ENCODE measurements around the gene PMEPA1.

Gene PMEPA1

DNA sequence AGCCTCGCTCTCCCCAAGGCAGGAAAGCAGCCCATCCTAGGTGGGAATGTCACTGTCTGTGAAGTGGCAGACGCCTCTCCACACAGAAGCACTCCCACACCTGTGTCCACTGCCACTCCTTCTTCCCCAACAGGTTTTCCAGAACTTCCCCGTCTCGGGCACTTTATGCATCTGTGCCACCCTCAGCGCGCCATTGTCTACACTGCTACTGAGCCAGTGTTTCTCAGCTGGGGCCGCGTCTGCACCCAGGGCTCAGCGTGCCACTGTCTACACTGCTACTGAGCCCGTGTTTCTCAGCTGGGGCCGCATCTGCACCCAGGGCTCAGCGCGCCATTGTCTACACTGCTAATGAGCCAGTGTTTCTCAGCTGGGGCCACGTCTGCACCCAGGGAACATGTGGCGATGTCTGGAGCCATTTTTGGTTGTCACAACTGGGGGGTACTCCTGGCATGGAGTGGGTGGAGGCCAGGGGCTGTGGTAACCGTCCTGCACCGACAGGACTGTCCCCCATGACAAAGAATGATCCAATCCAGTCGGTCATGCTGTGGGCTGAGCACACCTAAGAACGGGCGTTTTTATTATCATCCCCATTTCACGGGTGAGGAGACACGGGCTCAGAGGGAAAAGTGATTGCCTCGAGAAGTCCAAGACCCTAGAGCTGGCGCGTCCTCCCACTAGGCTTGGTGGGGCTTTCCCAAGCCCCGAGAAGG lies 47.9 kb downstream of the PMEPA1 start:
- no peak for DNase-seq (ENCODE audit: low spot score)

- no peak for DNase-seq (ENCODE audit: low spot score)
These were observed 48.7 kb downstream of the PMEPA1 start for GRCh38 chr20:57660922-57661745.

DNA sequence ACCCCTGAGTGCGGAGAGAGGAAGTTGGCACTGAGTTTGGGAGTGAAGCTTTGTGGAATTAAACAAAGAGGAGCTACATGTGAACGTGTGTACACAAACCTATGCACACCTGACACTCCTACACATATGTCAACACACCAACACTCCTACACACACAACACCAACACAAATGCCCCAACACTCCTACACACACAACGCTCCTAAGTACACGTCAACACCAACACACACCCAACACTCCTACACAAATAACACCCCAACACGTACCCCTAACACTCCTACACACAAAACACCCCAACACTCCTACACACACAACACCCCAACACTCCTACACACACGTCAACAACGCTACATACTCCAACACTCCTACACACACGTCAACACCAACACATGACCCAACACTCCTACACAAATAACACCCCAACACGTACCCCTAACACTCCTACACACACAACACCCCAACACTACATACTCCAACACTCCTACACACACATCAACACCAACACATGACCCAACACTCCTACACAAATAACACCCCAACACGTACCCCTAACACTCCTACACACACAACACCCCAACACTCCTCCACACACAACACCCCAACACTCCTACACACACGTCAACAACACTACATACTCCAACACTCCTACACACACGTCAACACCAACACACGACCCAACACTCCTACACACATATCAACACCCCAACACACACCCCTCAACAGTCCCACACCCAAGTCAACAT lies 49.5 kb downstream of the PMEPA1 start:
- no peak for DNase-seq (ENCODE audit: low spot score)

DNA sequence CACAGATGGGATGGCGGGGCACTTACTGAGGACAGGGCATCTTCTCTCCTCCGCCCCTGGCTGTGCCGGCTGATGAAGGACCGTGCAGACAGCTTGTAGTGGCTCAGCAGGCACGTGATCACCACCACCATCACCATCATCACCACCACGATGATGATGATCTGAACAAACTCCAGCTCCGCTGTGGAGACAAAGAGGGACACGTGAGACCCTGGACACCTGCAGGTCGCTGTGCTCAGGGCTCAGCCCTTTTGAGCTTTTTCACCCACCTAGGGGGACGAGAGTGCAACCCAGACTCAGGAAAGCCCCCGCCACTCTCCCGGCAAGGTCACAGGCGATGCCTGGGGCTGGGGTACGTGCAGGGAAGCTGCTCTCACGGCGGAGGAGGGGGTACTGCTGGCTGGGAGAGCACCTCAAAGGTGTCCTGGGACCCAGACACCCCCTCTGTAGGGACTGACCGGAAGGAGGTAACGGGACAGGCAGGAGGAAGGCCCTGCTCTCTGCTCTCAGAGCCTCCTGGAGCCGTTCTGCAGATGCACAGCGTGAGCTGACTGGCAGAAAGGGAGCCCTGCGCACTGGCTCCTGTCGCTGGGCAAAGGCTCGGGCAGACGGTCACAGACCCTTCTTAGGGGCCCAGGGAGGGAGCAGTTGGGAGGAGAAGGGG lies 50.2 kb downstream of the PMEPA1 start:
- DNase-seq (ENCODE audit: low spot score): no peak

- DNase-seq (ENCODE audit: low spot score): no peak
These were observed 50.8 kb downstream of the PMEPA1 start for GRCh38 chr20:57658833-57659516.

DNA sequence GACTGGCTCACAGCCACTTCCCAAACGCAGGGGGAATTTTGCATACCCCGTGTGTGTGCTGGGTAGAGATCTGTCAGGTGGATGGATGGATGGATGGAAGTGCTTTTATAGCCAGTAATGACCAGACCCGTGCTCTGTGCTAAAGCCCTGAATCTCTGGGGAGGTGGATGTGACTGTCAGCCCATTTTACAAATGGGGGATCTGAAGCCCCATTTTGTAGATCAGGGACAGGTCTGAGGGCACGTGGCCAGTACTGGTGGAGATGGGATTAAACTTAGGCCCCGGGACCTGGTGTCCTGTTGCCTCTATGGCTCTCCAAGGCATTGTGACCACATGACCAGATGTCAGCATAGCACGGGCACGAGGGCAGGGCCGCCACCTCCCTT lies 51.4 kb downstream of the PMEPA1 start:
- no peak for DNase-seq (ENCODE audit: low spot score)

DNA sequence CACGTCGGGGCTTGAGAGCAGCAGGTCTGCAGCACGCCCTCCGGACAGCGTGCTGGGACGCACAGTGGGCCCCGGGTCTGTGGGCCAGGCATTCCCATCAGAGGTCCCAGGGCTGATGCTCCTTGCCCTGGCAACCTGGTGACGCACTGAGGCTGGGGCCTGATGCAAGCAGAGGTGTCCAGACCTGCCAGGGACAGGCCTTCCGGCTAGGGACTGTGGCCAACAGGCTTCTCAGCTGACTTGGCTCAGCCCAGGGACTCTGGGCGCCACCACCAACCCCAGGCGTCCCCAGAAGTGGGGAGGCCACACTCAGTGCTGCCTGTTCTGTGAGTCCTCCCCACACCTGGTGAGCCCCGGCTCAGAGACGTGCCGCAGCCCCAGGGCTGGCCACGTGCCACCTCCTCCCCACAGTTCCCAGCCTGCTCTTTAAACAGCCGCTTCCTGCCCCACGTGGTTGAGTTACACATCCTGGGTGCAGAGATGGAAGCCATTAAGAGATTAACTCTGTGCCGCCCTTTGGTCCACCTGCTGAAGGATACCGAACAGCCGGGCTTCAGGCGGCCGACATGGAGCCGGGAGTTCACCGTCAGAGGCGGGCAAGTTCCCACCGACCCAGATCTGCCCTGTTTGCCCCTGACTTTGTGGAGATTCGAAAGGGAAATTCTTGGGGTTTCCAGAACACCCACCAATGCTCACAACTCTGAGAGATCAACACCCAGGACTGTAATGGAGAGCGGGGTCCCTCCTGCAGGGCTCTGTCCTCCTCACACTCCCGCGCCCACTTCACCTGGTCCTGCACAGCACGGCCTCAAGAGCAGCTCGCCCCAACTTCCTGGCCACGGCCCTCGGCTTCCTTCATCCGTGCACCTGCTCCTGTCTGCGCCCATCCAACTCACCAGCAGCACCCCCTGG lies 52.0 kb downstream of the PMEPA1 start:
- no peak for DNase-seq (ENCODE audit: low spot score)

GRCh38 chr20:57656821-57657534 lies 52.8 kb downstream of the PMEPA1 start:
- no peak for DNase-seq (ENCODE audit: low spot score)

GRCh38 chr20:57656252-57656820 lies 53.5 kb downstream of the PMEPA1 start:
- DNase-seq (ENCODE audit: low spot score): peak; percentile 3

DNA sequence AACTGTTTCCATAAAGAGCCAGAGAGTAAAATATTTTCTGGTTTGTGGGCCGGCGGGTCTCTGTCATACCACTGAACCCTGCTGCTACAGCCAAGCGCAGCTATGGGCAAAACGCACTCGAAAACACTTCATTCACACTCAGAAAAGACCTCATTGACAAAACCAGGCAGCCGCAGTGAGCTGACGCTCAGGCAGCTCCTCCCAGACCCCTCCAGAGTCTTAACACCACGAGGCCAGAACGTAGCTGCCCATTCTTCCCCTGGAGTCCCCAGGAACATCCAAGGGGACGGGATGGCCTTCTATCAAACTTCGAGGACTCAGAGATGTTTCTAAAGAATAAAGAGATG lies 54.0 kb downstream of the PMEPA1 start:
- peak; percentile 7 for DNase-seq (ENCODE audit: low spot score)

DNA sequence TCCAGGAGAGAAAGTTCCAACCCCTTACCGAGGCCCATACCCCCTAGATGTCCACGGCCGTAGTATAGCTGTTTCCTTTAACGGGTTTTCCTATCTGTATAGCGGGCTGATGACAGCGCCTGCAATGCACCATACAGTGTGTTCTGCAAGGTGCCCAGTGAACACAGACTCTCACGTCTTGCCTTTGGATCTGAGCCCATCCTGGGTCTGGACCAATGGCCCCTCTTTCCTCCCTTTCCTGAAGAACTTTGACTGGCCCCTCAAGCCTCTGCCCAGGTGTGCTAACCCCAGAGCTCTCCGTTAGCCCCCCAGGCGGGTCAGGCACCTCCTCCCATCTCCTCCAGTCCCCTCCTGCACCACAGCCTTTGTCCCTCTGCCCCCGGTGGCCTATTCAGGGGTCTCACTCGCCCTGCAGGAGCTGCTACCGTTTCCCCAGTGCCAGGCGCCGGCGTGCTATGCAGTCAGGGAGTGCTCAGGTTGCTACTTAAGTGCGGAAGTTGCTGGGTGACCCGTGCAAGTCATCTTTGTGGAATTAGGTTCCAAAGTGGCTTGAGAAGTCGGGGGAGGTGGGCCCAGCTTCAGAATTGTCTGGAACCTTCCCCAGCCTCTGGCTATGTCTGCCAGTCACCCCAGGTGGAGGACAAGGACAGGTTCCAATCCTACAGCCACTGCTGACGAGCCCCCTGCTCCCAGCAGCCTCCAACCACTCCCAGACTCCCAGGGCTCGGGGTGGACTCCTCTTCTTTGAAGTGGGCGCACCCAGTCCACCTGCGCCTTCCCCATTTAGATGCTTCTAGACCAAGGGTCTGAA lies 54.6 kb downstream of the PMEPA1 start:
- peak; percentile 7 for DNase-seq (ENCODE audit: low spot score)

- peak; percentile 89 for DNase-seq (ENCODE audit: low spot score)
These were observed 55.3 kb downstream of the PMEPA1 start for GRCh38 chr20:57654363-57654997.

- DNase-seq (ENCODE audit: low spot score): peak; percentile 15
These were observed 55.9 kb downstream of the PMEPA1 start for GRCh38 chr20:57653910-57654309.

DNA sequence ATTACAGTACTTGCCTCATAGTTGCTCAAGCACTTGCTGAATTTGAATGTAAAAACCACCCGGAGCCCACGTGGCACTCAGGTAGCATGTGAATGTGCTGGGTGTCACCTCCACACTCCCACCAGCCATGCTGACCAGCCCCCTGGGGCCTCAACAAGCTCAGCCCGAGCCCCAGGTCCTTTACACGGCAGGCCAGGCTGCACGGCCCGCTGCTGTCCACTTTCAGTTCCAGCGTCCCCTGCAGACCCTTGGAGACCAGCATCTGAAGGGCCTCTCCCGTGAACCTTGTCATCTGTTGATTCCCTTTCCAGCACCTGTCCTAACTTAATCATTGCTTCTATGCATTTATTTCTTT lies 56.3 kb downstream of the PMEPA1 start:
- DNase-seq (ENCODE audit: low spot score): no peak

DNA sequence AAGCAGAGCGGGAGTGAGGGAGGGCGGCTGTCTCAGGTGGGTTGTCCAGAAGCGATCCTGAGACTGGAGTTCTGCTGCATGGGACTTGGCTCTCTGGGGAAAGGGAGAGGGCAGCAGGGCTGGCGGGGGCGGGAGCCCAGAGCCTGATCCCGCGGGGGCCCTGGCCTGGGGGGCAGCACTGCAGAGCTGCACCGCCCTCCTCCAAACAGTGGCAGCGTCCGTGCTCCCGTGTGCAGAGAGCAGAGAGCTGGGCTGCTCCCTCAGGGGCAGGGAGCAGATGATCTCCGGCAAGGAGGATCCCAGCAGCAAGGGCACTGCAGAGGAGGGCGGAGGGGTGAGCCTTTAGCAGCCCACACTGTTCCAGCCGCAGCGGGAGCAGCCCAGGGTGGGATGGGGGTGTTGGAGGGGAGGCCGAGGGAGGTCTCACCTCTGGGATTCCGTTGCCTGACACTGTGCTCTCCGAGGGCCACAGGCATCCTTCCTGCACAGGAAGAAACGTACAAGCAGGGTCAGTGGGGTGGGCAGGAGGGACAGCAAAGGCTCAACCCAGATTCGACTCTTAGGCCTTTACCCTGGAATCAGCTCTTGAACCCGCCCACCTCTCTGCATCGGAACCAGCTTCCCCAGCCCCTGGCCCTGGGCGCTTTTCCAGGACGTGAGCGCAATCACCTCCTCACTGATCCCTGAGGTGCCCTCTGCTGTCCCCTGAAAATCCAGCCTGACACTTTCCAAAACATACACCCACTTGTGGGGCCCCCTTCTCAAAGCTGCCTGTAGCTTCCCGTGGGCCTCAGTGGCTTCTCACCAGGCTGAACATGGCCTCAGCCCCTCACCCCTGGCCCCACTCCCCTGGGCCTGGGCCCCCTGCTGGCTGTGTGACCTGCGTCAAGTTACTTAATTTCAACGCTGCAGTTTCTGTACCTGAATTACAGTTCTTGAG lies 56.9 kb downstream of the PMEPA1 start:
- peak; percentile 10 for DNase-seq (ENCODE audit: low spot score)

DNA sequence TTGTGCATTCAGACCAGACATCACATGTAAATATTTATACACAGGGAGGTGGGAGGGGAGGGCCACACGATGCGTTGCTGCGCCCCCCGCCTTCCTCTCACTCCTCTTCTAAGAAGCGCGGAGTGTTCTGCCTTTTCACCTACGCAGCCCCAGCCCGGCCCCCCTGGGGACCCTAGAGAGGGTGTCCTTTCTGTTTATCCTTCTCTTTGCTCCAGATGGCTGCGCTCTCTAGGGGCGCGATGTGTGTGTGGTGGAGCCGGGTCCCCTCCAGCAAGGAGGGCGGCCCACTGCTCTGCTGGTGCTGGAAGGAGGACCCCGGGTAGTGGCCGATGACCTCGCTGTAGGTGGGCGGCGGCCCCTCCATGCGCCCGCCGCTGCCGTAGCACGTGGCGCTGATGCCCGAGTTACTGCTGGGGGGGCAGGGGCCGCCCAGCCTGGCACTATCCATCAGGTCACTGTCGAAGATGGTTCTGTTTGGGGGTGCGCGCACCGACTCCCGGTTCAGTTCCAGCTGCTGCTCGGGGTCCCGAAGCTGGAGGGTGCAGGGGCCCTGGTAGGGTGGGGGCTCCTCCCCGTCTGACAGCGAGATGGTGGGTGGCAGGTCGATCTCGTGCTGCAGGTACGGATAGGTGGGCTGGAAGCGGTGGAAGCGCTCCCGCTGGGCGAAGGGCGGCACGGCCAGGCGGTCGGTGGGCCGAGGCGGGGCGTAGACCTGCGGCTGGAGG lies 57.8 kb downstream of the PMEPA1 start:
- peak; percentile 7 for DNase-seq (ENCODE audit: low spot score)
